Neuron (in vitro differentiated cells): ENCODE results near the gene MCC.

Experiments used
- H2AFZ ChIP-seq: one replicate; pipeline ENCODE4 v1.6.1; 2013; ENCODE audit warnings: low read depth, mild to moderate bottlenecking, inconsistent platforms, low read length, moderate library complexity
- H3K27me3 ChIP-seq: one replicate; pipeline ENCODE4 v1.6.1; 2013; ENCODE audit warnings: low read length; ENCODE audit not compliant: insufficient read depth
- H3K36me3 ChIP-seq: one replicate; pipeline ENCODE4 v1.6.1; 2013; ENCODE audit warnings: low read length; ENCODE audit not compliant: insufficient read depth
- H3K4me1 ChIP-seq: one replicate; pipeline ENCODE4 v1.6.1; 2013; ENCODE audit warnings: low read length; ENCODE audit not compliant: insufficient read depth
- H3K4me3 ChIP-seq: 2 replicates; pipeline ENCODE4 v1.5.1; 2013; ENCODE audit warnings: mild to moderate bottlenecking, low read length, moderate library complexity
- H3K9me3 ChIP-seq: one replicate; pipeline ENCODE4 v1.6.1; 2013; ENCODE audit warnings: low read length

Gene MCC

GRCh38 chr5:113245427-113246225 is 242.6 kb downstream of the MCC start:
- peaks cover 14% of the 10 kb centered on the region for H3K4me1 ChIP-seq
- H3K27me3 ChIP-seq: no peaks in the 10 kb centered on the region
- H3K4me3 ChIP-seq: no peak overlapping the region
- H3K36me3 ChIP-seq: no peaks in the 10 kb centered on the region
- H3K9me3 ChIP-seq: peaks cover 3% of the 10 kb centered on the region
- no peak overlapping the region for H2AFZ ChIP-seq

GRCh38 chr5:113244966-113245365 is 243.3 kb downstream of the MCC start:
- Histone ChIP-seq H3K9me3 (peaks cover 3% of the 10 kb centered on the region), H3K27me3 (no peaks in the 10 kb centered on the region), H3K4me1 (peaks cover 12% of the 10 kb centered on the region), H2AFZ (no peak overlapping the region), H3K36me3 (no peaks in the 10 kb centered on the region), H3K4me3 (no peak overlapping the region)

GRCh38 chr5:113243349-113243664 is 244.9 kb downstream of the MCC start:
- H3K36me3 ChIP-seq: no peaks in the 10 kb centered on the region
- peaks cover 18% of the 10 kb centered on the region for H3K4me1 ChIP-seq
- H2AFZ ChIP-seq: no peak overlapping the region
- peaks cover 3% of the 10 kb centered on the region for H3K9me3 ChIP-seq
- no peaks in the 10 kb centered on the region for H3K27me3 ChIP-seq
- H3K4me3 ChIP-seq: no peak overlapping the region

GRCh38 chr5:113242481-113243348 is 245.5 kb downstream of the MCC start:
- H3K9me3 ChIP-seq: peaks cover 3% of the 10 kb centered on the region
- H3K4me1 ChIP-seq: peaks cover 24% of the 10 kb centered on the region
- H3K36me3 ChIP-seq: no peaks in the 10 kb centered on the region
- no peak overlapping the region for H2AFZ ChIP-seq
- no peaks in the 10 kb centered on the region for H3K27me3 ChIP-seq
- no peak overlapping the region for H3K4me3 ChIP-seq

GRCh38 chr5:113240951-113241726 is 247.1 kb downstream of the MCC start:
- Histone ChIP-seq H3K36me3 (no peaks in the 10 kb centered on the region), H3K27me3 (no peaks in the 10 kb centered on the region), H3K9me3 (peaks cover 3% of the 10 kb centered on the region), H2AFZ (no peak overlapping the region), H3K4me3 (no peak overlapping the region), H3K4me1 (peaks cover 26% of the 10 kb centered on the region)

- Histone ChIP-seq H3K4me1 (peaks cover 17% of the 10 kb centered on the region), H3K4me3 (no peak overlapping the region), H3K27me3 (no peaks in the 10 kb centered on the region), H3K9me3 (peaks cover 3% of the 10 kb centered on the region), H2AFZ (no peak overlapping the region), H3K36me3 (no peaks in the 10 kb centered on the region)
These were observed 248.2 kb downstream of the MCC start for GRCh38 chr5:113240032-113240431.

- no peaks in the 10 kb centered on the region for H3K9me3 ChIP-seq
These were observed 250.4 kb downstream of the MCC start for GRCh38 chr5:113237893-113238292.

GRCh38 chr5:113236536-113237288 is 251.5 kb downstream of the MCC start:
- Histone ChIP-seq H3K4me1 (peaks cover 17% of the 10 kb centered on the region), H2AFZ (no peak overlapping the region), H3K4me3 (no peak overlapping the region), H3K9me3 (no peaks in the 10 kb centered on the region), H3K27me3 (no peaks in the 10 kb centered on the region), H3K36me3 (no peaks in the 10 kb centered on the region)

More at GRCh38 chr5:113237893-113238292, 250.4 kb downstream of the MCC start:
- Histone ChIP-seq H3K4me3 (no peak overlapping the region), H3K36me3 (no peaks in the 10 kb centered on the region), H2AFZ (no peak overlapping the region), H3K4me1 (peaks cover 17% of the 10 kb centered on the region), H3K27me3 (no peaks in the 10 kb centered on the region)

- H3K4me1 ChIP-seq: peaks cover 20% of the 10 kb centered on the region
- no peaks in the 10 kb centered on the region for H3K9me3 ChIP-seq
- H3K36me3 ChIP-seq: no peaks in the 10 kb centered on the region
These were observed 252.4 kb downstream of the MCC start for GRCh38 chr5:113235884-113236283.

GRCh38 chr5:113234546-113234945 is 253.7 kb downstream of the MCC start:
- Histone ChIP-seq H3K36me3 (no peaks in the 10 kb centered on the region), H2AFZ (no peak overlapping the region), H3K4me3 (no peak overlapping the region), H3K9me3 (no peaks in the 10 kb centered on the region), H3K4me1 (peaks cover 25% of the 10 kb centered on the region), H3K27me3 (no peaks in the 10 kb centered on the region)

More at GRCh38 chr5:113235884-113236283, 252.4 kb downstream of the MCC start:
- no peak overlapping the region for H2AFZ ChIP-seq
- no peaks in the 10 kb centered on the region for H3K27me3 ChIP-seq
- no peak overlapping the region for H3K4me3 ChIP-seq

- Histone ChIP-seq H3K27me3 (no peaks in the 10 kb centered on the region), H2AFZ (no peak overlapping the region), H3K4me3 (no peak overlapping the region), H3K4me1 (peaks cover 21% of the 10 kb centered on the region), H3K36me3 (no peaks in the 10 kb centered on the region), H3K9me3 (no peaks in the 10 kb centered on the region)
These were observed 254.6 kb downstream of the MCC start for GRCh38 chr5:113233606-113234005.

GRCh38 chr5:113232667-113233066 is 255.6 kb downstream of the MCC start:
- Histone ChIP-seq H3K4me3 (no peak overlapping the region), H3K36me3 (no peaks in the 10 kb centered on the region), H2AFZ (no peak overlapping the region), H3K27me3 (no peaks in the 10 kb centered on the region), H3K4me1 (peaks cover 12% of the 10 kb centered on the region), H3K9me3 (no peaks in the 10 kb centered on the region)
